ENCODE data around the gene PCNT. TPM values are rescaled to one million over a fixed set of nuclear protein-coding genes. Genes with fewer than 3 reads are reported as not detected.

Gene PCNT
- total RNA-seq, 2 donors from 2014 or later, result 52.8 to 63.4 TPM

- ATAC-seq, result no peak
- no peak for DNase-seq (ENCODE audit: low spot score in 2 of 2)
- Mint-ChIP-seq H3K9me3 (peaks cover 0 to 6% of the 10 kb centered on the region in 2 donors), H3K36me3 (peaks cover 20 to 40% of the 10 kb centered on the region in 2 donors), H3K27ac (no peak overlapping the region)
These were observed 167.6 kb downstream of the PCNT start for GRCh38 chr21:46491553-46491952.

- no peak for ATAC-seq
- no peak overlapping the region for H3K27ac Mint-ChIP-seq
- peaks cover 0 to 6% of the 10 kb centered on the region in 2 donors for H3K9me3 Mint-ChIP-seq
- DNase-seq (ENCODE audit: low spot score in 2 of 2), result no peak
- H3K36me3 Mint-ChIP-seq, result peaks cover 20 to 35% of the 10 kb centered on the region in 2 donors
These were observed 168.9 kb downstream of the PCNT start for GRCh38 chr21:46492851-46493250.

GRCh38 chr21:46493828-46494227 lies 169.9 kb downstream of the PCNT start:
- DNase-seq (ENCODE audit: low spot score in 2 of 2) (no peak), ATAC-seq (no peak)
- peaks cover 0 to 6% of the 10 kb centered on the region in 2 donors for H3K9me3 Mint-ChIP-seq
- H3K27ac Mint-ChIP-seq, result no peak overlapping the region
- H3K36me3 Mint-ChIP-seq, result peaks cover 25 to 35% of the 10 kb centered on the region in 2 donors

Other genes starting within 250 kb of the PCNT start
- gene COL6A2, start 226.0 kb upstream of the PCNT start, total RNA-seq, result 10 to 100 TPM; 11.9 to 14.2 TPM
- under 1 TPM; 0.21 to 0.39 TPM for gene FTCD, start 168.6 kb upstream of the PCNT start, total RNA-seq
- gene SPATC1L, start 139.7 kb upstream of the PCNT start, total RNA-seq, result 1 to 10 TPM; 7.1 to 8.9 TPM
- 10 to 100 TPM; 17.8 to 26.2 TPM for gene LSS, start 95.4 kb upstream of the PCNT start, total RNA-seq
- 100 to 1,000 TPM; 105 to 119 TPM for gene MCM3AP, start 38.5 kb upstream of the PCNT start, total RNA-seq
- 10 to 100 TPM in 1 of 2 donors, 1 to 10 TPM in 1; 9.1 to 10.4 TPM for gene YBEY, start 37.8 kb upstream of the PCNT start, total RNA-seq
- gene C21orf58, start 286 bp upstream of the PCNT start, total RNA-seq, result 10 to 100 TPM; 20.7 to 36.0 TPM
- gene DIP2A, start 134.7 kb downstream of the PCNT start, total RNA-seq, result 10 to 100 TPM; 42.4 to 60.1 TPM